GM10266 (cell line): Measurements from ENCODE around the gene ATP8A2.
"Not testable (repeated sequence)": the region's sequence is repeated elsewhere in the genome, so short reads cannot be mapped to it uniquely, and the experiment has no call there.

Experiments
- DNase-seq: peaks from one replicate; pipeline ENCODE4 v3.0.0; 2012; ENCODE audit errors: extremely low spot score
- CTCF ChIP-seq: IDR thresholded peaks from 2 replicates; pipeline ENCODE4 v1.5.1; 2012; ENCODE audit warnings: mild to moderate bottlenecking, low read depth; ENCODE audit not compliant: control insufficient read depth, insufficient read depth; ENCODE audit errors: missing control alignments

Gene ATP8A2

GRCh38 chr13:25783601-25784024 lies 411.8 kb downstream of the ATP8A2 start:
- DNase-seq = no peak
- TF ChIP-seq CTCF = no peak

GRCh38 chr13:25784119-25784518 lies 412.3 kb downstream of the ATP8A2 start:
- TF ChIP-seq CTCF = no peak

GRCh38 chr13:25790137-25790536 lies 418.4 kb downstream of the ATP8A2 start:
- not testable (repeated sequence) for DNase-seq

More at GRCh38 chr13:25784119-25784518, 412.3 kb downstream of the ATP8A2 start:
- DNase-seq = no peak

GRCh38 chr13:25795277-25795676 lies 423.5 kb downstream of the ATP8A2 start:
- no peak for DNase-seq
- no peak for TF ChIP-seq CTCF

- TF ChIP-seq CTCF = no peak
- DNase-seq = no peak
Measured at GRCh38 chr13:25796474-25796873, 424.7 kb downstream of the ATP8A2 start.

- no peak for DNase-seq
Measured at GRCh38 chr13:25798998-25799397, 427.2 kb downstream of the ATP8A2 start.

GRCh38 chr13:25800523-25800922 lies 428.7 kb downstream of the ATP8A2 start:
- no peak for TF ChIP-seq CTCF
- DNase-seq = no peak

More at GRCh38 chr13:25798998-25799397, 427.2 kb downstream of the ATP8A2 start:
- no peak for TF ChIP-seq CTCF

- no peak for TF ChIP-seq CTCF
Measured at GRCh38 chr13:25802579-25802978, 430.8 kb downstream of the ATP8A2 start.

More at GRCh38 chr13:25802579-25802978, 430.8 kb downstream of the ATP8A2 start:
- no peak for DNase-seq
